SK-N-SH (cell line): ENCODE data around the gene CACNA1G.

Source experiments
- FOXJ3 ChIP-seq: sonication (generic); formaldehyde crosslinking; IDR thresholded peaks from 2 replicates; pipeline ENCODE4 v1.5.1; 2020; ENCODE audit warnings: mild to moderate bottlenecking, missing genetic modification reagents
- NRF1 ChIP-seq: IDR thresholded peaks from 2 replicates; pipeline ENCODE4 v1.6.1; 2012; ENCODE audit warnings: low read depth, mild to moderate bottlenecking, low read length
- RAD21 ChIP-seq: IDR thresholded peaks from 2 replicates; pipeline ENCODE4 v1.6.1; 2012; ENCODE audit warnings: mild to moderate bottlenecking, low read length
- TEAD4 ChIP-seq: IDR thresholded peaks from 2 replicates; pipeline ENCODE4 v1.4.0; 2012; ENCODE audit warnings: mild to moderate bottlenecking, borderline replicate concordance; ENCODE audit not compliant: insufficient read depth
- TF ChIP-seq, protein P1 (sequence below): fragments of 200-600 bp; sonication (generic); IDR thresholded peaks from 2 replicates; pipeline ENCODE4 v1.6.1; 2017; ENCODE audit warnings: antibody characterized with exemption, mild to moderate bottlenecking, moderate library complexity

DNA sequence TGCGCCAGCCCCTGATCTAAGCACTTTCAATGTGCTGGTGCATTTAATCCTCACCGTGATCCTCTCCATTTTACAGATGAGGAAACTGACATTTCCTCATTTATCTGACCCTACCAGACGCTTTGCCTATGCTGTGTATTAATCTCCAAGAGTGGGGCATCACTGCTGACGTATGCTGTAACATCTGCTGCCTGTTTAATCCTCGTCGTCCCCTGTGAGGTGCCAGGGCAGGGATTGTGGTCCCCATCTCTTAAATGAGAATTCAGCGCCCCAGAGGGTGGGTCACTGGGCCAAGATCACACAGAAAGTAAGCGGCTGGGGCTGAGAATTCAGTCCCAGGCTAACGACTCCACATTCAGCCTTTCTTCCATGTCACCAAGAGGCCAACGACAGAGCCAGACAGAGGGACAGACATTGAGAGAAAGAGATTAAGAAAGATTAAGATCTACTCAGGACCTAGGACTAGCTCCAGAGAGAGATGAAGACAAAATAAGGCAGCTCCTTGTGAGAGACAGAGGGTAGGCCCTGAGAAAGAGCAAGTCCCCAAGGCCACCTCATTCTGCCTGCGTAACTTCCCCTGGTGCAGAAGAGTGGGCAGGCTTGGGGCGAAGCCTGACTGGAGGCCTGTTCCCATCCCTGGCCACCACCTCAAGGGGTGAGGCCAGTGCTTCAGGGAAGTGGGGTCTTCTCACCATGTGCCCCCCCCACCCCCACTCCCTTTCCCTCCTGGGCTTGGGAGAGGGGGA is 13.5 kb downstream of the CACNA1G start:
- TF ChIP-seq, protein P1, sequence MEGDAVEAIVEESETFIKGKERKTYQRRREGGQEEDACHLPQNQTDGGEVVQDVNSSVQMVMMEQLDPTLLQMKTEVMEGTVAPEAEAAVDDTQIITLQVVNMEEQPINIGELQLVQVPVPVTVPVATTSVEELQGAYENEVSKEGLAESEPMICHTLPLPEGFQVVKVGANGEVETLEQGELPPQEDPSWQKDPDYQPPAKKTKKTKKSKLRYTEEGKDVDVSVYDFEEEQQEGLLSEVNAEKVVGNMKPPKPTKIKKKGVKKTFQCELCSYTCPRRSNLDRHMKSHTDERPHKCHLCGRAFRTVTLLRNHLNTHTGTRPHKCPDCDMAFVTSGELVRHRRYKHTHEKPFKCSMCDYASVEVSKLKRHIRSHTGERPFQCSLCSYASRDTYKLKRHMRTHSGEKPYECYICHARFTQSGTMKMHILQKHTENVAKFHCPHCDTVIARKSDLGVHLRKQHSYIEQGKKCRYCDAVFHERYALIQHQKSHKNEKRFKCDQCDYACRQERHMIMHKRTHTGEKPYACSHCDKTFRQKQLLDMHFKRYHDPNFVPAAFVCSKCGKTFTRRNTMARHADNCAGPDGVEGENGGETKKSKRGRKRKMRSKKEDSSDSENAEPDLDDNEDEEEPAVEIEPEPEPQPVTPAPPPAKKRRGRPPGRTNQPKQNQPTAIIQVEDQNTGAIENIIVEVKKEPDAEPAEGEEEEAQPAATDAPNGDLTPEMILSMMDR, result no peak
- TF ChIP-seq NRF1 (no peak), TEAD4 (no peak), RAD21 (no peak), FOXJ3 (CRISPR knock-in tag) (no peak)
